SHP77 treated with DMSO at 0.1 percent for 48 hours (cell line): Measurements from ENCODE around the gene RNF126.
"Not testable (repeated sequence)": the region's sequence is repeated elsewhere in the genome, so short reads cannot be mapped to it uniquely, and the experiment has no call there.

ENCODE experiments used
- DNase-seq: peaks from one replicate; lab custom pipeline; 2025; lab: John Stamatoyannopoulos, UW

RNF126 gene

DNA sequence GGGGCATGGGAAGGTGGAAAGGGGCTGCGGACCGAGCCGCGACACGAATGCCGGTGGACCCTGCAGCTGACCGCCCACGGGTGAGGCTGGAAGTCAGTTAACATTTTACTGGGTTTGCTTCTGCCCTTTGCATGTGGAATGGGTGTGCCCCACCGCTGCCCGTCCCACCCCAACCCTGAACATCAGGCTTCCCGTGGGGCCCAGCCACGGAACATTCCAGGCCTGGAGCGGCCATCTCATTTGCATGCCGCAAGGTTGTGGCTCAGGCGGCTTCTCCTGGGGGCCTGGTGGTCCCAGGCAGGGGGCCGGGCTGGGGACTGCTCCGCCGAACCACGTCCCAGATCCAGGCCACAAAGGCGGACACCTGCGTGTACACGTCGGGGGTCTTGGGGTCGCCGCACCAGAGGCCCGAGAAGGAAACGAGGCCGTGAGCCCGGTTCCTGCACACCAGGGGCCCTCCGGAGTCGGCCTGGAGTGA lies 22.5 kb upstream of the RNF126 start:
- no peak for DNase-seq

DNA sequence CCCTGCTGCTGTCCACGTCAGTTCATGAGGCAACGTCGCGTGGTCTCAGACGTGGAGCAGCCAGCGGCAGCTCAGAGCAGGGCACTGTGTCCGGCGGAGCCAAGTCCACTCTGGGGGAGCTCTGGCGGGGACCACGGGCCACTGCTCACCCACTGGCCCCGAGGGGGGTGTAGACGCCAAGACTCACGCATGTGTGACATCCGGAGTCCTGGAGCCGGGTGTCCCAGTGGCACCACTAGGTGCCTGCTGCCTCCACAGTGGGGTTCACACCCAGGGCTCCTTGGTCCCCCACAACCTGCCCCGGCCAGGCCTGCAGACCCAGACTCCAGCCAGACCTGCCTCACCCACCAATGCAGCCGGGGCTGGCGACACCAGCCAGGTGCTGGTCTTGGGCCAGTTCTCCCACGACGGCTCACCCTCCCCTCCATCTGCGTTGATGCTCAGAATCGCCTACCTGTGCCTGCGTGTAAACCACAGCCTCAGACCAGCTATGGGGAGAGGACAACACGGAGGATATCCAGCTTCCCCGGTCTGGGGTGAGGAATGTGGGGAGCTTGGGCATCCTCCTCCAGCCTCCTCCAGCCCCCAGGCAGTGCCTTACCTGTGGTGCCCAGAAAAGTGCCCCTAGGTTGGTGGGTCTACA lies 19.8 kb upstream of the RNF126 start:
- DNase-seq: no peak

DNA sequence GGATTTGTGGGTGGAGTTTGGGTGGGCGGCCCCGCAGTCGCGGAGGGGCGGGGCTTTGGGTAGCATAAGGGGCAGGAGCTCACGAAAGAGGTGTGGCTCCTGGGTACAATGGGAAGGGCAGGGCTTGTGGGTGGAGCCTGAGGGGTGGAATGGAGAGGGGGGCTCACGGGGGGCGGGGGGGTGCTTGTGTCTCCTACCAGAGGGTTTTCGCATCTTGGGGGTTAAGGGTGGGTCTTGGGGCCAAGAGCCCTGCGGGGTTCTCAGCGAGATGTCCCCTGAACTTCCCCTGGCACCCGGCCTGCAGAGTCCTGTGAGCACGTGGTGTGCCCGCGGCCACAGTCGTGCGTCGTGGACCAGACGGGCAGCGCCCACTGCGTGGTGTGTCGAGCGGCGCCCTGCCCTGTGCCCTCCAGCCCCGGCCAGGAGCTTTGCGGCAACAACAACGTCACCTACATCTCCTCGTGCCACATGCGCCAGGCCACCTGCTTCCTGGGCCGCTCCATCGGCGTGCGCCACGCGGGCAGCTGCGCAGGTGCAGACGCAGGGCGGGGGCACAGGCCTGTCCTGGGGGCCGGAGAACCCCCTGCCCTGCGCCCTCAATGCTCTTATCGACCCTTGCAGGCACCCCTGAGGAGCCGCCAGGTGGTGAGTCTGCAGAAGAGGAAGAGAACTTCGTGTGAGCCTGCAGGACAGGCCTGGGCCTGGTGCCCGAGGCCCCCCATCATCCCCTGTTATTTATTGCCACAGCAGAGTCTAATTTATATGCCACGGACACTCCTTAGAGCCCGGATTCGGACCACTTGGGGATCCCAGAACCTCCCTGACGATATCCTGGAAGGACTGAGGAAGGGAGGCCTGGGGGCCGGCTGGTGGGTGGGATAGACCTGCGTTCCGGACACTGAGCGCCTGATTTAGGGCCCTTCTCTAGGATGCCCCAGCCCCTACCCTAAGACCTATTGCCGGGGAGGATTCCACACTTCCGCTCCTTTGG lies 18.3 kb upstream of the RNF126 start:
- DNase-seq: no peak

DNA sequence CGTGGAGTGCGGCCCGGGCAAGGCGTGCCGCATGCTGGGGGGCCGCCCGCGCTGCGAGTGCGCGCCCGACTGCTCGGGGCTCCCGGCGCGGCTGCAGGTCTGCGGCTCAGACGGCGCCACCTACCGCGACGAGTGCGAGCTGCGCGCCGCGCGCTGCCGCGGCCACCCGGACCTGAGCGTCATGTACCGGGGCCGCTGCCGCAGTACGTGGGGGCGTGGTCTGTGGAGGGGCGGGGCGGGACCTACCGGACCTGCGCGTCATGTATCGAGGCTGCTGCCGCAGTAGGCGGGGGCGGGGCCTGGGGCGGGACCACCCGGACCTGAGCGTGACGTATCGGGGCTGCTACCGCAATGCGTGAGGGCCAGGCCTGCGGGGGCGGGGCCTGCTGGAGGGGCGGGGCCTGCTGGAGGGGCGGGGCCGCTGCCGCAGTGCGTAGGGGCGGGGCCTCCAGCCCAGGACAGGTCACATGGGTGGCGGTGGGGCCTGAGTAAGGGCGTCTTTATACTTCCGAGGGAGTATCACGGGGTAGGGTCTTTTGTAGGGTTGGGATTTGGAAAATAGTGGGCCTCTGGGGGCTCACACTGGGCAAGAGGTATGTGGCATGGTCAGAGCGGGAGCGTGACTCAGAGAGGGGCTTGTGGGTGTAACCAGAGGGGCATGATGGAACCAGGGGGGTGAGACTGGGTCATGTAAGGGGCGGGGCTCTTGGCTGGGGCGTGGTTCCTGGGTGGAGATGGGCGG lies 17.4 kb upstream of the RNF126 start:
- peak; percentile 85 for DNase-seq

DNA sequence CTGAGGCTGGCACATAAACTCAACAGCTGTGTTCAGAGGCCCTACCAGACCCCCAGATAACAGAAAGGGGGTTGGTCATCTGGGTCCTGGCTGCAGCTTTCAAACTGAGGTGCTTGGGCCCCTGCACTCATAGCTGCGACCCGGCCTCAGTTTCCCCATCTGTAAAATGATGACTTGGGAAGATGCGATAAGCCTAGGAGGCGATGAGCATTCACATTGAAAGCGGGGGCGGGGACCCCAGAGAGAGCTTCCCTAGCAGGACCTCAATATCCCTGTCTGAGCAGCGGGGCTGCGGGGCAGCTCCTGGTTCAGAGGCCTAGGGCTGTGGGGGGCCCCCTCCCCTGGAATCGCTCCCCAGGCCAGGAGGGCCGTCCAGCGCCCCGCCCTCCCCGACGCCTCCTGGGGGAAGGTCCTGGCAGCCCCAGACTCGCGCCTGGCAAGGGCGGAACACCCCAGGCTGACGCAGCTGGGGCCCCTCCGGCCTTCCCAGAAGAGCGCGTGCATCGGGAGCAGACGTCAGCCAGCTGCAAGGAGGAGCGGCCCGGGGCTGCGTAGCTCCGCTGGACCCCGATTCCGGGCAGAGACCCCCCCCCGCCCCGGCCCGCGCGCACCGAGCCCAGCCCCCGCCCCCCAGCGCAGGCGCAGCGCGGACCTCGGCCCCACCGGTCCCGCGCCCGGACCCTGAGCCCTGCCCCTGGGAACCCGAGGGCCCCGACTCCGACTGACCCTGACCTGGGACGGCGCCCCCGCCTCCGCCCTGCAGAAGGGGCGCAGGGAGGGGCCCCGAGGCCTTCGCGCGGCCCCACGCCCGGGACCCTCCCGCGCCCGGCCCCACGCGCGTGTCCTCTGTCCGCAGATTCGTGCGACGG lies 16.6 kb upstream of the RNF126 start:
- DNase-seq: no peak

DNA sequence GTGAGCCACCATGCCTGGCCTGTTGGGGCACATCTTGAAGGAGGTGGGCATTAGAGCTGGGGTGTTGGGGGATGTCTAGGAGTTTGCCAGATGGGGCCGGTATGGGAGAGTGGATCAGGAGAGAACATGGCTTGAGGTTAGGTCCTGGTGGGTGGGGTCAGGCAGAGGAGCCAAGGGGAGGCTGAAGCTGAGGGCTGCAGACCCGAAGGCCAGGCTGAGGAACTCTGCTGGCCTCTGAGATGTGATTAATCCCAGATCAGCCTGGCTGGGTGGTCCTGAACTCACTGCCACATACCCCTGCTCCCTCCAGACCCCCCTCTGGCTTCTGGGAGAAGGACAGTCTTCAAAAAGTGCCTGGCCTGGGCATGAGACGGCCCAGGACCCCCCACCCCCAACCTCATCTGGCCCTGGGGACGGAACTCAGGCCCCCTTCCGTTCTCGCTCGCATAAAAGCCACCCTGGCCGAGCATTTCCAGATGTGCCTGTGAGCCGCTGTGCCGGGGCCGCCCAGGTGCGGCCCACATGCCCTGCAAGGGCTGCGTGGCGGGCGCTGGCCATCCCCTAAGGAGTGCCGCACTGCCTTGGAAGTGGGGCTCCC lies 15.9 kb upstream of the RNF126 start:
- no peak for DNase-seq

DNA sequence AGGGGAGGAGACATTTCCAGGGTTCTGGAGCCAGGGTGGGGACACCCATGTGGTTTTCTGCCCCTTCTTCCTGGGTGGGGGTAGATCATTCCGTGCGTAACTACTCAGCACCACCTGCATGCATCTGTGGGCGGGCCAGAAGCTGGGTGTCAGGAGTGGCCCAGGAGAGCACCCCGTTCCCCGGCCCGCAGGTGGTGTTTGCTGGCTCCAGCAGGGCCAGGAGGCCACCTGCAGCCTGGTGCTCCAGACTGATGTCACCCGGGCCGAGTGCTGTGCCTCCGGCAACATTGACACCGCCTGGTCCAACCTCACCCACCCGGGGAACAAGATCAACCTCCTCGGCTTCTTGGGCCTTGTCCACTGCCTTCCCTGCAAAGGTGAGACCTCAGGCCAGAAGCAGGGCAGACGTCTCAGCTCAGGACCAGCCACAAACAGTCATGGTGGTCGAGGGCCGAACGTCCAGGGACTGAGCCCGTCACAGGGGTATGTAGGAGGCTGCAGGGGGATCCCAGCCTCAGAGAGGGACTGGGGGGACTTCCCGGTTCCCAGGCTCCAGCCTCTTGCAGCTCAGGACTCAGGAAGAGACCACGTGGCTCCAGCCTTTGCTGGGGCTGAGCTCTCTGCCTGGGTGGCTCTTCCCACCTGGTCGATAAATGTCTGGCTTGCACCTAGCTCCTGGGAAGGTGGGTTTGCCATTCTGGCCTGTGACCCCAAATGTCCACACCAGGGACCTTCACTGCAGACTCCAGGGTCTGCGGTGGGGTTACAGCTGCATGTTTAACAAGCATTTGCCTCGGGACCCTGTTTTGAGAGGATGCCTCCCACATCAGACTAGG lies 14.8 kb upstream of the RNF126 start:
- DNase-seq: no peak

DNA sequence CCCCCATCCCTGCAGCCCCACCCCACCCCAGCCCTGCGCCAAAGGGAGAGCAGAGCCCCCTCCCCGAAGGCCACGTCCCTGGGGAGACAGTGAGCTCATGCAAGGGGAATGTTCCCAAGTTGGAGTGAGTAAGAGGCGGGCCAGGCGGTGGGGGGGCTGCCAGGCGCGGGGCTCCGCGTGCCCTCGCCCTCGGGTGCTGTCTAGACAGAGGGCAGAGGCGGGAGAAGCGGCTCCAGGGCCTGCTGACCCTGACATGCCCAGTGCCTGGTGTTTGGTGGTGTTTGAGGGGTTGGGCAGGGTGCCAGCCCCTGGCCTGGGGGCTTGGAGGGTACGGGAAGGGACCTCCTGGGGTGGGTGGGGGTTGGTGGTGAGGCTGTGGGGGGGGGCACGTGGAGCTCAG lies 14.2 kb upstream of the RNF126 start:
- DNase-seq: no peak

DNA sequence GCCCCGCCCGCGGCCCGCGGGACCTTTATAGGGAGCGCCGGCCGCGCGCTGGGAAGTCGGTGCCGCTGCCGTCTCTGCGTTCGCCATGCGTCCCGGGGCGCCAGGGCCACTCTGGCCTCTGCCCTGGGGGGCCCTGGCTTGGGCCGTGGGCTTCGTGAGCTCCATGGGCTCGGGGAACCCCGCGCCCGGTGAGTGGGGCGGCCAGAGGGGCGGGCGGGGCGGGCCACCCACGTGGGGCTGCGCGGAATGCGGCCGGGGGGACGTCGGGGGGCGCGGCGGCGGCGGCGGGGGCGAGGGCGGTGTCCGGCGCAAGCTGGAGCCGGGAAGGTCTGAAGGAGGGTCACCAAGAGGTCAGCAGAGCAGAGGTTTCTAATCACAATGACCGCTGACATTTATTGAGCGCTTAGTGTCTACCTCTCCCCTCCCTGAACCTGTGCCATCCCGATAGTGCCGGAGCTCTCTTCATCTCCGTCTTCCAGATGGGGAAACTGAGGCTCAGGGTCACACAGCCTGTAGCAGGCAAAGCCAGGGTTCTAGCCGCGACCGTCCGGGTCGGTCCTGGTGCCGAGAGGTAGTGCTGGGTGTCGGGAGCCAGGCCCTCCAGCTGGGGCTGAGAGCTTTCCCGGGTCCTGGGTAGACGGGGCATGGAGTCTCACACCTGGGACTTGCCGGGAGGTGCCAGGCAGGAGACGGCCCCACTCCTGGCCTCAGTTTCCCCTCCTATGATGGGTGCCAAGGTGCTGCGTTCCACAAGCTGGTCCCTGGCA lies 13.5 kb upstream of the RNF126 start, which contains the start of gene FSTL3:
Gene FSTL3, plus strand, starts transcription at position 54 of the 767 bp plus-strand sequence. Its CDS starts 32 bp downstream, at position 86.
- no peak for DNase-seq

DNA sequence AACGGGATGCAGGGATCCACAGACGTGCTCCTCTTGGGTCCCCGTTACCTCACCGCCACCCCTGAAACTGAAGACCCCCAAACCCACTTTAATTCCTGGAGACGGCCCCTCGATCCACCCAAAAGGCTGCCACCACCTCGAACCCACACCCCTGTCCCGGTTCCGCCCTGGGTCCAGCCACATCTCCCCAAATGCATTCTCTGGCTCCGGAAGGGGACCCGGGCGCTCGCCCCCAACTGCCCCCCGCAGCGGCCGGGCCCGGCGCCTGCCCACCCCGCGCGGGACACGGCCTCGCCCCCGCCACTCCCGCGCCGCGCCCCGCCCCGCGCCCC lies 13.0 kb upstream of the RNF126 start:
- no peak for DNase-seq

DNA sequence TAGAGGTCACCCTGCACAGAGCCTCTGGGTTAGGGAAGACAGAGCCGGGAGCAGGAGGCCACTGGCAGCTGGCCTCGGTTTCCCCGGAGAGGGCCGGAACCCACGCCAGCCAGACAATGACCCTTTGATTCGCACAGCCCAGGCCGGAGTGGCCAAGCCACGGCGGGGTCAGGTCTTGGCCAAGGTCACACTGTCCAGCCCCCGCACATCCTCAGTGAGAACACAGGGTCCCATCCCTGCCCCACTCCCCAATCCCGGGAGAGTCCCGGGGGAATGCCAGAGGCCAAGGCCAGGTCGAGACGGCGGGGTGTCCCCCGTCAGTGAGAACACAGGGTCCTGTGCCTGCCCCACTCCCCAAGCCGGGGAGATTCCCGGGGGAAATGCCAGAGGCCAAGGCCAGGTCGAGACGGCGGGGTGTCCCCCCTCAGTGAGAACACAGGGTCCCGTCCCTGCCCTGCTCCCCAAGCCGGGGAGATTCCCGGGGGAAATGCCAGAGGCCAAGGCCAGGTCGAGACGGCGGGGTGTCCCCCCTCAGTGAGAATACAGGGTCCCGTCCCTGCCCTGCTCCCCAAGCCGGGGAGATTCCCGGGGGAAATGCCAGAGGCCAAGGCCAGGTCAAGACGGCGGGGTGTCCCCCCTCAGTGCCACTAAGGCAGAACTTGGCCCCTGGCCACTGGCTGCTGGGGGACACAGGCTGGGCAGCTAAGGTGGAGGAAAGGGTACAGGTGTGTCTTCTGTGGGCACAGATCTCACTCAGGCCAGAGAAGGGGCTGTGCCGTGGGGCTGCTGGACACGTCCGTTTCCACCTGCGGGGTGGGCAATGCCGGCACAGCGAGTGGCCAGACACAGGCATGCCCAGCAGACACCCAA lies 11.5 kb upstream of the RNF126 start:
- no peak for DNase-seq

DNA sequence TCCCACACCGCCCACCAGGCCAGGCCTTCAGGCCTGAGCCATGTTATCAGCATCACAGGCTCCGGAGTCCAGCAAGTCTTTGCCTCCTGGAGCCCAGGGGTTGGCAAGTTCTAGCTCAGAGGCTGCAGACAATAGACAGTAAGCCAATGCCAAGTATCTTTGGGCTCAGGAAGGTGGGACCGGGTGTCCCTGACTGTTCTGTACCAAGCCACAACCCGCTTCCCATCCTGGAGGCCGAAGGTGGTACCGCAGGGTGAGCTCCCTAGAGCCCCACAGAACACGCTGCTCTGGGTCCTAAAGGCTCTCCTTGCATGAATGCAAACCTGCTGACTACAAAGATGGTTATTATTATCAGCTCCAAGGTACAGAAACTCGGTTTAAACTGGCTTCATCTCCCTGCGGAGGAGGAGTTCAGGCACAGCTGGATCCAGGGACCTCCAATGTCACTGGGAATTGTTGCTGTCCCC lies 7.6 kb upstream of the RNF126 start:
- no peak for DNase-seq

DNA sequence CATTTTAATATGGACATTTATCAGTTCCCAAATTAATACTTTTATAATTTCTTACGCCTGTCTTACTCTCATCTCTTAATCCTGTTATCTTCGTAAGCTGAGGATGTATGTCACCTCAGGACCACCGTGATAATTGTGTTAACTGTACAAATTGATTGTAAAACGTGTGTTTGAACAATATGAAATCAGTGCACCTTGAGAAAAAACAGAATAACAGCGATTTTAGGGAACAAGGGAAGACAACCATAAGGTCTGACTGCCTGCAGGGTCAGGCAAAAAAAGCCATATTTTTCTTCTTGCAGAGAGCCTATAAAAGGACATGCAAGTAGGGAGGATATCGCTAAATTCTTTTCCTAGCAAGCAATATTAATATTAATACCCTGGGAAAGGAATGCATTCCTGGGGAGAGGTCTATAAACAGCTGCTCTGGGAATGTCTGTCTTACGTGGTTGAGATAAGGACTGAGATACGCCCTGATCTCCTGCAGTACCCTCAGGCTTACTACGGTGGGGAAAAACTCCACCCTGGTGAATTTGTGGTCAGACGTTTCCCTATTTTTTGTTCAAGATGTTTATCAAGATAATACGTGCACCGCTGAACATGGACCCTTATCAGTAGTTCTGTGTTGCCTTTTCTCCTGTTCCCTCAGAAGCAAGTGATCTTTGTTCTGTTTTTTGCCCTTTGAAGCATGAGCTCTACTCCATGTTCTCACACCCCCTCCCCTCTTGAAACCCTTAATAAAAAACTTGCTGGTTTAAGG lies 5.8 kb upstream of the RNF126 start:
- not testable (repeated sequence) for DNase-seq

DNA sequence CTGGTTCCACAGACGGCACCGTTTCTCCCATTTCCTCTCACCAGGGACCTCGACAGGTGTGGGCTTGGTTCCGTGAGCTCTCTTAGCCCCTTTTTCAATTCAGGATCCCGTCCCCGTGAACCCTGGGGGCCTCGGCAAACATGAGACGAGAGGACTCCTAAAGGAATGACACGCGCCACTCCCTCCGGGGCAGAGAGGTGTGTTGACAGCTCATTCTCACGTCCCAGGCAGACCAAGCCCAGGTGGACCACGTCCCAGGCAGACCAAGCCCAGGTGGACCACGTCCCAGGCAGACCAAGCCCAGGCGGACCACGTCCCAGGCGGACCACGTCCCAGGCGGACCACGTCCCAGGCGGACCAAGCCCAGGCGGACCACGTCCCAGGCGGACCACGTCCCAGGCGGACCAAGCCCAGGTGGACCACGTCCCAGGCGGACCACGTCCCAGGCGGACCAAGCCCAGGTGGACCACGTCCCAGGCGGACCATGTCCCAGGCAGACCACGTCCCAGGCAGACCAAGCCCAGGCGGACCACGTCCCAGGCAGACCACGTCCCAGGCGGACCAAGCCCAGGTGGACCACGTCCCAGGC lies 4.1 kb upstream of the RNF126 start:
- not testable (repeated sequence) for DNase-seq

DNA sequence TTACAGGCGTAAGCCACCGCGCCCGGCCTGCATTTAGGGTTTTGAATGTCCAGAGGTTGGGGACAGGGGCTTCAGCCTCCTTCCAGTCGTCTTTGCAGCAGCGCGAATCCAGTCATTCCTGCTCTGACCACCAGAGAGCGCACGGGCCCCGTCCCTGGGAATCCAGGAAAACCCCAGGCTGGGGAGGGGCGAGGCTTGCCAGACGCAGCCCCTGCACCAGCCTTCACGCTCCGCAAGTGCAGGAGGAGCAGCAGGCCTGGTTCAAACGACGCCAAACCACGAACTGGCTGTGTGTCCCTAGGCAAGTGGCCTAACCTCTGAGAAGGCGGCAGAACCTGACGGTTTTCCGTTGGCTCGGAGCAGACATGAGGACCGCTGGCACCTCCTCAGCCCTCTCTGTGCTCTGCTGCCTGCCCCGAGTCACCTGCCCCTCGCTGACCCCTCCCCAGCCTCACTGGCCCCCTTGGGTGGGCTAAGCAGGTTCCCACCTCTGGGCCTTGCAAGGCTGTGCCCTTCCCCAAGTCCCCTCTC lies 2.0 kb upstream of the RNF126 start:
- peak; percentile 74 for DNase-seq

DNA sequence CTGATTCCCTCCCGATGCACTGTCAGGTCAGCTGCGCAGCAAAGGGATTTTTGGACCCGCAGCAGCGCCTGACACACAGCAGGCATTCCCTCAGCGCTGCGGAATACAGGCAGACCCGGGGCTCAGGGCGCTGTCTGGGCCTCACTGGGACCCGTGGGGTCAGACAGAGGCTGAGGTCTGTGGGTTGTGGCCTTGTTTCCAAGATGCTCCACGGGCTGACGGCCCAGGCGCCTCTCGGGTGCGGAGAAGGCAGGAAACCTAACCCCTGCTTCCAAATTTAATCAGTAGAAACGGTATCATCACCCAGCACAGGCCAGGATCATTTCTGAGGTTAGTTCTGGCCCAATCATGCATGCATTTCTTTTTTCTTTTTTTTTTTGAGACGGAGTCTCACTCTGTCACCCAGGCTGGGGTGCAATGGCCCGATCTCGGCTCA lies 686 bp upstream of the RNF126 start:
- DNase-seq: no peak
